PFSK-1 (cell line): ENCODE results near the gene CTRB1.

ENCODE experiments used
- FOXP2 ChIP-seq: optimal IDR thresholded peaks from 2 replicates; pipeline ENCODE3; 2011; ENCODE audit warnings: borderline replicate concordance, control low read depth, inconsistent platforms; ENCODE audit not compliant: insufficient read depth; ENCODE audit errors: extremely low read length, extremely low read depth
- POLR2AphosphoS5 ChIP-seq: IDR thresholded peaks from 2 replicates; pipeline ENCODE4 v1.6.1; 2012; ENCODE audit warnings: low read depth, mild to moderate bottlenecking, control low read depth, low read length, moderate library complexity
- SIN3A ChIP-seq: IDR thresholded peaks from 2 replicates; pipeline ENCODE4 v1.6.1; 2012; ENCODE audit warnings: mild to moderate bottlenecking, low read length, moderate library complexity, borderline replicate concordance; ENCODE audit not compliant: insufficient read depth
- TAF1 ChIP-seq: IDR thresholded peaks from 2 replicates; pipeline ENCODE4 v1.6.1; 2012; ENCODE audit warnings: low read length, control low read depth, borderline replicate concordance; ENCODE audit not compliant: insufficient read depth
- TF ChIP-seq, protein P1 (sequence below), 2 experiments: IDR thresholded peaks; 2 replicates each; pipeline versions ENCODE4 v1.6.1 to v1.8.0; 2011 to 2012; ENCODE audit warnings: low read depth in 2 of 2, low read length in 2 of 2, control low read depth in 1 of 2, inconsistent platforms in 1 of 2, mild to moderate bottlenecking in 1 of 2, moderate library complexity in 1 of 2; ENCODE audit not compliant: insufficient read depth in 1 of 2

CTRB1 gene

DNA sequence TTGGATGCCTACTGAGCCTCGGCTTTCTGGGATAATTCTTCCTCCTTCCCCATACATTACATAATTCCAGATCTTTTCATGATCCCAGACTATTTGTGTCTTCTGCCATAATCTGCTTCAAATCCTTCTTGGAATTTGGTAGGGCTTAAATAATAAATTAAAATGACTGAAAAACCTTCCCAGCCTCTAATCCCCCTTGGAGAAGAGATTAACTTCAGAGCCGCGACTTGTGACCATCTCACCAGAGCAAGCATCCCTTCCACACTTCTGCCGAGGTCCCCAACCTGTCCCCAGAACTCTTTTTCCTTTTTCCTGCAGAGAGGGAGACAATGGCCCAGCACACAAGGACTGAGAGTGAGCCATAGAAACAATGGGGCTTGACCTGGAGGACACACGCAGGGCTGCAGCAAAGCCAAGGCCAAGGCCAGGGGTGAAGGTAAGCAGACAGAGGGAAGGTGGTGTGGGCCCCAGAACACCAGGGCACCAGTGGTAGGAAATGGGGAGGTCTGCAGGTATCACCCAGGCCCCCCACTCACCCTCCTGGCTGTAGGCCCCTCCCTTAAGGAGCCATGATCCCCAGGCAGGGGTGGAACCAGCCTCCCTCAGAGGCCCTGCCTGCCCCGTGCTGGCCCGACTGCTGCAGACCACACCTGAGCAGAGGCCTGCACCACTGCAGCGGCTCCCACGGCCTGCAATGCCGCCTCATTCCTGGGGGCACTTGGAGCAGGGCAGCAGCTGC, 42.2 kb downstream of the CTRB1 start:
- TF ChIP-seq SIN3A (no peak), POLR2AphosphoS5 (no peak), FOXP2 (no peak)

DNA sequence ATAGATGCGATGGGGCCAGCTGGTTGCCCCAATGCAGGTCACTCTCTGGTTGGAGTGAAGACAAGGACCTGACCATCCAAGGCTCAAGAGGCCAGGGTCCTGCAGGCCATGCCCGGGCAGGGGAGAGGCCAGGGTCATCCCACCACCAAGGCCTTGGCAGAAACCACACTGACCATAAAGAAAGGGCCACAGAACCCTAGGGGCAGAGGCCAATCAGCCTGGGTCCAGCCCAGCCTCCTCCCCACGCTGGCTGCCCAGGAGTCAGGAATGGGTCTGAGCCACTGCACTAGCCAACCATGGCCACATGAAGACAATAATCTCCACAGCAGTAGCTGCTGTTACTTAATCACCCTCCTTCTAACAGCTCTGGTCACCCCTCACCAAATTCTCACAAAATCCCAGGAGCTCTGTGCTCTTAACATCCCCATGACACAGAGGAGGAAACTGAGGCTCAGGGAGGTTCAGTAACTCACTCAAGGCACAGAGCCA, 42.8 kb downstream of the CTRB1 start:
- TF ChIP-seq SIN3A: no peak
- no peak for TF ChIP-seq TAF1
- TF ChIP-seq FOXP2: no peak
- no peak for TF ChIP-seq POLR2AphosphoS5
- TF ChIP-seq, protein P1, sequence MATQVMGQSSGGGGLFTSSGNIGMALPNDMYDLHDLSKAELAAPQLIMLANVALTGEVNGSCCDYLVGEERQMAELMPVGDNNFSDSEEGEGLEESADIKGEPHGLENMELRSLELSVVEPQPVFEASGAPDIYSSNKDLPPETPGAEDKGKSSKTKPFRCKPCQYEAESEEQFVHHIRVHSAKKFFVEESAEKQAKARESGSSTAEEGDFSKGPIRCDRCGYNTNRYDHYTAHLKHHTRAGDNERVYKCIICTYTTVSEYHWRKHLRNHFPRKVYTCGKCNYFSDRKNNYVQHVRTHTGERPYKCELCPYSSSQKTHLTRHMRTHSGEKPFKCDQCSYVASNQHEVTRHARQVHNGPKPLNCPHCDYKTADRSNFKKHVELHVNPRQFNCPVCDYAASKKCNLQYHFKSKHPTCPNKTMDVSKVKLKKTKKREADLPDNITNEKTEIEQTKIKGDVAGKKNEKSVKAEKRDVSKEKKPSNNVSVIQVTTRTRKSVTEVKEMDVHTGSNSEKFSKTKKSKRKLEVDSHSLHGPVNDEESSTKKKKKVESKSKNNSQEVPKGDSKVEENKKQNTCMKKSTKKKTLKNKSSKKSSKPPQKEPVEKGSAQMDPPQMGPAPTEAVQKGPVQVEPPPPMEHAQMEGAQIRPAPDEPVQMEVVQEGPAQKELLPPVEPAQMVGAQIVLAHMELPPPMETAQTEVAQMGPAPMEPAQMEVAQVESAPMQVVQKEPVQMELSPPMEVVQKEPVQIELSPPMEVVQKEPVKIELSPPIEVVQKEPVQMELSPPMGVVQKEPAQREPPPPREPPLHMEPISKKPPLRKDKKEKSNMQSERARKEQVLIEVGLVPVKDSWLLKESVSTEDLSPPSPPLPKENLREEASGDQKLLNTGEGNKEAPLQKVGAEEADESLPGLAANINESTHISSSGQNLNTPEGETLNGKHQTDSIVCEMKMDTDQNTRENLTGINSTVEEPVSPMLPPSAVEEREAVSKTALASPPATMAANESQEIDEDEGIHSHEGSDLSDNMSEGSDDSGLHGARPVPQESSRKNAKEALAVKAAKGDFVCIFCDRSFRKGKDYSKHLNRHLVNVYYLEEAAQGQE (IDR thresholded peaks at IDR 0.05; ENCODE audit: insufficient read depth in 1 of 2, low read depth in 2 of 2, low read length in 2 of 2): no peak

DNA sequence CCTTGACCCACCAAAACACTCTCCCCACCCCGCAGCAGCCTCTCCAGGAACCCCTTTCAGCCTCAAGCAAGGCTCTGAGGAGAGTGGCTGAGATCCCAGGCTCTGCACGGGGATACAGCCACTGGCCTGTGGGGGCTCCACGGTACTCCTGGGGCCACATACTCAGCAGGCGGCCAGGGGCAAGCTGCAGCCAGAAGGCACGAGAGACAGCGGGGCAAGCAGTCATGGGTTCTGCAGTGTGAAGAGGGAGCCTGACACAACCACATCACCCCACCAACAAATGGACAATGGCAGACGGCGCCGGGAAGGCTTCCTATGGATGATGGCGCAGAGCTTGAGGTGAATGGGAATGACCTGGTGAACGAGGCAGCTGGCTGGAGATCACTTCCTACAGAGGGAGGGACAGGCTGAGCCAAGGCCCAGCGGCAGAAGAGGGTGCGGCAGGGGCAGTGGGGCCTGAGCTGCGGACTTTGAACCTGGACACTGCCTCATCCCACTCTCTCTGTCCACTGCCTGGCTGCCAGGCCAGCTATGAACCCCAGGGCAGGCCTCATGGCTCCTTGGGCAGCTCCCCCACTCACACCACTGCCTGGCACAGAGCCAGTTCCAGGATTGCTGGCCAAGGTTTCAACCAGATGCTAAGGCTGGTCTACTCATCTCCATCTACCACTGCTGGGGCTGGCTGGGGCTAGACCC, 43.5 kb downstream of the CTRB1 start:
- TF ChIP-seq, protein P1 (IDR thresholded peaks at IDR 0.05; ENCODE audit: insufficient read depth in 1 of 2, low read depth in 2 of 2, low read length in 2 of 2): no peak
- no peak for TF ChIP-seq FOXP2
- no peak for TF ChIP-seq TAF1
- TF ChIP-seq SIN3A: no peak
- no peak for TF ChIP-seq POLR2AphosphoS5

- TF ChIP-seq TAF1 (no peak), FOXP2 (no peak)
Measured at GRCh38 chr16:75262800-75263127, 44.0 kb downstream of the CTRB1 start.

GRCh38 chr16:75263291-75263962, 44.6 kb downstream of the CTRB1 start:
- TF ChIP-seq FOXP2: no peak
- no peak for TF ChIP-seq POLR2AphosphoS5
- TF ChIP-seq, protein P1 (IDR thresholded peaks at IDR 0.05; ENCODE audit: insufficient read depth in 1 of 2, low read depth in 2 of 2, low read length in 2 of 2): no peak
- TF ChIP-seq TAF1: no peak
- no peak for TF ChIP-seq SIN3A

GRCh38 chr16:75263963-75264445, 45.2 kb downstream of the CTRB1 start:
- TF ChIP-seq FOXP2 (no peak), POLR2AphosphoS5 (no peak), SIN3A (no peak), TAF1 (no peak)
- TF ChIP-seq, protein P1 (IDR thresholded peaks at IDR 0.05; ENCODE audit: insufficient read depth in 1 of 2, low read depth in 2 of 2, low read length in 2 of 2): no peak
